DND-41 (cell line): ENCODE data around the gene OR6B3.

ENCODE experiments used
- EZH2 ChIP-seq: IDR thresholded peaks from 3 replicates; pipeline ENCODE4 v1.6.1; 2012; ENCODE audit warnings: borderline replicate concordance, low read depth, mild to moderate bottlenecking, moderate library complexity, low read length, inconsistent platforms; ENCODE audit not compliant: severe bottlenecking
- TF ChIP-seq, protein P1 (sequence below): IDR thresholded peaks from 2 replicates; pipeline ENCODE4 v1.5.1; 2012; ENCODE audit warnings: borderline replicate concordance, low read length, moderate library complexity, mild to moderate bottlenecking; ENCODE audit not compliant: poor library complexity, severe bottlenecking; ENCODE audit errors: extremely low read depth

DNA sequence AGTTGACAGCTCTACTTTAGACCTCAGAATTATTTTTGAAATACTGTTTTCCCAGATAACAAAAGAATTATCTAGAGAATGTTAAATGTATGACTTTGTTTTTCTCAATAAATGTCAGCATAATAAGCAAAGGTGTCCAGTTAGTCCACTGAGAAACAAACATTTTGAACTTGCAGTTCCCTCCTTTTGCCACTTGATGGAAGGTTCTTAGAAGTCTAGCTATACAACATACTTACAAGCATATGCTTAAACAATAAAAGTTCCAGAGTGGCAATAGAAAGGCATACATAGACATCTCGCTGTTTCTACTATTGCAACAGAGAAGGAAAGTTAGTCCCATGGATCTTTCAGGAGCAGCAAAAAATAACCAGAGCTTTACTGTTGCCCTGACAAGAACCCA, 40.0 kb downstream of the OR6B3 start:
- TF ChIP-seq, protein P1, sequence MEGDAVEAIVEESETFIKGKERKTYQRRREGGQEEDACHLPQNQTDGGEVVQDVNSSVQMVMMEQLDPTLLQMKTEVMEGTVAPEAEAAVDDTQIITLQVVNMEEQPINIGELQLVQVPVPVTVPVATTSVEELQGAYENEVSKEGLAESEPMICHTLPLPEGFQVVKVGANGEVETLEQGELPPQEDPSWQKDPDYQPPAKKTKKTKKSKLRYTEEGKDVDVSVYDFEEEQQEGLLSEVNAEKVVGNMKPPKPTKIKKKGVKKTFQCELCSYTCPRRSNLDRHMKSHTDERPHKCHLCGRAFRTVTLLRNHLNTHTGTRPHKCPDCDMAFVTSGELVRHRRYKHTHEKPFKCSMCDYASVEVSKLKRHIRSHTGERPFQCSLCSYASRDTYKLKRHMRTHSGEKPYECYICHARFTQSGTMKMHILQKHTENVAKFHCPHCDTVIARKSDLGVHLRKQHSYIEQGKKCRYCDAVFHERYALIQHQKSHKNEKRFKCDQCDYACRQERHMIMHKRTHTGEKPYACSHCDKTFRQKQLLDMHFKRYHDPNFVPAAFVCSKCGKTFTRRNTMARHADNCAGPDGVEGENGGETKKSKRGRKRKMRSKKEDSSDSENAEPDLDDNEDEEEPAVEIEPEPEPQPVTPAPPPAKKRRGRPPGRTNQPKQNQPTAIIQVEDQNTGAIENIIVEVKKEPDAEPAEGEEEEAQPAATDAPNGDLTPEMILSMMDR: peak; percentile 25
- TF ChIP-seq EZH2: no peak
